Measurements from ENCODE around the gene CDYL.
"Not testable (repeated sequence)": the region's sequence is repeated elsewhere in the genome, so short reads cannot be mapped to it uniquely, and the experiment has no call there.

Gene CDYL

DNA sequence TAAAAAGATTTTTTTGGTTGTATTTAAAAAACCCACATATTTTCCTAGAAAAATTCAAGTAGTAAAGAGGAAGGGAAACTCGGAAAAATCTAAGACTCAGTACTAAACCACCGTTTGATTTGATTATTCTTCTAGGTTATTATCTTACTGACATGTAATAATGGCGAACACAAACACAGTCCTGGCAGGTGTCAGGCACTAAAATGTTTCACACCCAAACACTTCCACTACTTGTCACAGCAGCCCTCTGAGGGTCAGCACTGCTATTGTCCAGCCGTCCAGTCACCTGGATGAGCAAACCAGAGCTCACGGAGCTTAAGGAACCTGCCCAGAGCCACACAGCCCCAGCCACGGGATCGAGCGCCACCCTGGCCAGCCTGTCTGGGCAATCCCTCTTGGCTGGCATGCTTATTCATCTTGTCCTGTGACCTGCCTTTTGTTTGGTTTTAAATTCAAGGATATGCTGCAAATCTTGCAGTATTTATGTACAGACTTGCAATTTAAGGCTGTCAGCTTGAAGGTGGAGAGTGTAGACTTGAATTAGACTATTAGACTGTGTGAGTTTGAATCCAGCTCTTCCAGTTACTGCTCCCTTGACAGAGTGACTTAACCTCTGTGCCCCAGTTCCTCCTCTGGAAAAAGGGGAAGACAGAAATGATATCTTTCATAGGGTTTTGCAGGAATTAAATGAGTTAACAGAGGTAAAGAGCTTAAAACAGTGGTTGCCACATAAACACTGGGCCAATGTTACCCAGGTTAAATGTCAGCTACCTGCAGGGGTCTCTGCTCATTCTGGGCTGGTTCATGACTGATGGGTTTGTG is 82.2 kb downstream of the CDYL start:
- no peak overlapping the region for H3K4me3 Mint-ChIP-seq
- no peaks in the 10 kb centered on the region for H3K9me3 Mint-ChIP-seq
- H3K4me1 Mint-ChIP-seq, result peaks cover 63% of the 10 kb centered on the region
- peaks cover 26% of the 10 kb centered on the region for H3K36me3 Mint-ChIP-seq
- no peak overlapping the region for H3K27ac Mint-ChIP-seq
- no peak for ATAC-seq
- H3K27me3 Mint-ChIP-seq, result no peaks in the 10 kb centered on the region

DNA sequence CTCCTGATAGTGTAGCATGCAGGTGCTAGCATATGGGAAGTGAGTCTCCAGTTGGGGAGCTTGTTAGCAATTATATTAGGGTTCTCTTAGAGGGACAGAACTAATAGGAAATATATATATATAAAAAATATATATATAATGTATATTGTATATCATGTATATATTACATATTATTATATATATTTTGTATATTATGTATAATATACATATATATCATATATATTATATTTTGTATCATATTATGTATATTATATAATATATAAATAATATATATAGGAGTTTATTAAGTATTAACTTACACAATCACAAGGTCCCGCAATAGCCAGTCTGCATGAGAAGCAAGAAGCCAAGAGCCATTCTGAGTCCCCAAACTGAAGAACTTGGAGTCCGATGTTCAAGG is 84.2 kb downstream of the CDYL start:
- H3K36me3 Mint-ChIP-seq, result peaks cover 35% of the 10 kb centered on the region
- H3K9me3 Mint-ChIP-seq, result peaks cover 10% of the 10 kb centered on the region
- H3K27ac Mint-ChIP-seq, result no peak overlapping the region
- ATAC-seq, result no peak
- no peak overlapping the region for H3K4me3 Mint-ChIP-seq
- peaks cover 58% of the 10 kb centered on the region for H3K4me1 Mint-ChIP-seq
- H3K27me3 Mint-ChIP-seq, result no peaks in the 10 kb centered on the region

DNA sequence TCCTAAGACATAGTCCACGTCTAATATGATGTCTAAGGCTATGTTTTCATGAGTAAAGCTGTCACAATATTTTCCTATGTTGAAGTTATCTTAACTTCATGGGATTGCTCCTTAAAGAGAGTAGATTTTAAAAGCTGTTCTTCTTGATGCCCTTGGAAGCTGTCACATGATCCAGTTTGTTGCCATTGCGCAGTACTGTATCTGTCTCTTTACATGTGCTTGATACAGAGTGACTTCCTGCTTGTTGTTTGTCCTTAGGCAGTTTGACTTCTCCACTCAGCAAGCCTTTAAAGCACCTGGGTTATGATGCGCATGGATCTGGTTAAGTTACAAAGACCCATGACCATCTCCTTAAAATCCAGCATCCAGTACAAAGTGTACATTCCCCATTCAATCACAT is 85.4 kb downstream of the CDYL start:
- no peaks in the 10 kb centered on the region for H3K27me3 Mint-ChIP-seq
- peaks cover 36% of the 10 kb centered on the region for H3K36me3 Mint-ChIP-seq
- H3K9me3 Mint-ChIP-seq, result peaks cover 11% of the 10 kb centered on the region
- H3K27ac Mint-ChIP-seq, result no peak overlapping the region
- H3K4me1 Mint-ChIP-seq, result peaks cover 49% of the 10 kb centered on the region
- ATAC-seq, result no peak
- no peak overlapping the region for H3K4me3 Mint-ChIP-seq

DNA sequence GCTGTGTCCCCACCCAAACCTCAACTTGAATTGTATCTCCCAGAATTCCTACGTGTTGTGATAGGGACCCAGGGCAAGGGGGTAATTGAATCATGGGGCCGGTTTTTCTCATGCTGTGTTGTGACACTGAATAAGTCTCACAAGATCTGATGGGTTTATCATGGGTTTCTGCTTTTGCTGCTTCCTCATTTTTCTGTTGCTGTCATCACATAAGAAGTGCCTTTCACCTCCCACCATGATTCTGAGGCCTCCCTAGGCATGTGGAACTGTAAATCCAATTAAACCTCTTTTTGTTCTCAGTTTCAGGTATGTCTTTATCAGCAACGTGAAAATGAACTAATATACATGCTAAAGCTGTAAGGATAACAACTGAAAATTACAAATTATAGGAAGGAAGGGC is 88.3 kb downstream of the CDYL start:
- peaks cover 51% of the 10 kb centered on the region for H3K36me3 Mint-ChIP-seq
- peaks cover 33% of the 10 kb centered on the region for H3K4me1 Mint-ChIP-seq
- H3K9me3 Mint-ChIP-seq, result peaks cover 20% of the 10 kb centered on the region
- H3K27me3 Mint-ChIP-seq, result no peaks in the 10 kb centered on the region
- ATAC-seq, result no peak
- H3K27ac Mint-ChIP-seq, result peak overlapping the region; percentile 45
- no peak overlapping the region for H3K4me3 Mint-ChIP-seq

DNA sequence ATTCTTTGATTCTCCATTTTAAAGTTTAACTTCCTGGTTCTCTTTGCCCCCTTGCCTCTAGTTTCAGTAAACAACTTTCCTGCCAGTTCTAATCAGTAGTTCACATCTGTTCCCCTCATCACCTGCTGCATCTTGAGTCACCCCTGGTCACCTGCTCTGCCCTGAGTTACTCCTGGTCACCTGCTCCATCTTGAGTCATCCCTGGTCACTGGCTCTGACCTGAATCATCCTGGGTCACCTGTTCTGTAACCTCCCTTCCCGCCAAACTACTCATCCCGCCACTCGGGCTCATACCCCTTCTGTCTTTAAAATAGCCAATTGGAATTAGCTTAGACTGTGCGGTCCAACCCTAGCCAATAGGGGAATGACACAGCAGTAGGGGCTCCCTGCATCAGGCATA is 88.8 kb downstream of the CDYL start:
- not testable (repeated sequence) for ATAC-seq, H3K27me3 Mint-ChIP-seq, H3K4me3 Mint-ChIP-seq
- peaks cover 31% of the 10 kb centered on the region for H3K4me1 Mint-ChIP-seq
- H3K27ac Mint-ChIP-seq, result peak overlapping the region; percentile 45
- peaks cover 51% of the 10 kb centered on the region for H3K36me3 Mint-ChIP-seq
- peaks cover 20% of the 10 kb centered on the region for H3K9me3 Mint-ChIP-seq

DNA sequence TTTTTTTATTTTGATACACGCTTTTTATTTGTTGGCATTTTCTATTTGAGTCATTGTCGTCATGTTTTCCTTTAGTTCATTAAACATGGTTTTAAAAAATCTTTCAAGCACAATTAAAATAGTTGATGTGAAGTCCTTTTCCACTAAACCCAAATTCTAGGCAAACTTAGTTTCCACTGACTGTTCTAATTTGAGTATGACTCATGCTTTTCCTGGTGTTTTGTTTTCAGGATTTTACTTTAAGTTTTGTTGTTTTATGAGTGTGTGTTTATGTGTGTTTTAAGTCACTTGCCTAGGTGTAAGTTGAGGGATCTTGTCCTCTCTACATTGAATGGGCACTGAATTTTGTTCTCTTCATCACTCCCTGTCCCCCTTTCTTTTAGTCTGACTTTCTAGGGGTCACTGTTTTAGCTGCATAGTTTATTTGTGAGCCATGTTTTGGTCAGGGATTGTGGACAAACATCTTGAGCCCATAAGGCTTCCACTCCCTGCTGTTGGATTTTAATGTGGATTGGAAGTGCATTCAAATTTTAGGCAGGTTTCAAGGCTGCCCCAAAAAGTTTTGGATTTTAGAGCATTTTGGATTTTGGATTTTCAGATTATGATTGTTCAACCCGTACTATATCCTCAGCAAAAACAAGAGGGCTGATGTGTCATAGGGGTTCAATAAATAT is 94.8 kb downstream of the CDYL start:
- no peak overlapping the region for H3K4me3 Mint-ChIP-seq
- H3K4me1 Mint-ChIP-seq, result peaks cover 48% of the 10 kb centered on the region
- no peak for ATAC-seq
- peaks cover 29% of the 10 kb centered on the region for H3K36me3 Mint-ChIP-seq
- peaks cover 13% of the 10 kb centered on the region for H3K9me3 Mint-ChIP-seq
- H3K27me3 Mint-ChIP-seq, result no peaks in the 10 kb centered on the region
- no peak overlapping the region for H3K27ac Mint-ChIP-seq

DNA sequence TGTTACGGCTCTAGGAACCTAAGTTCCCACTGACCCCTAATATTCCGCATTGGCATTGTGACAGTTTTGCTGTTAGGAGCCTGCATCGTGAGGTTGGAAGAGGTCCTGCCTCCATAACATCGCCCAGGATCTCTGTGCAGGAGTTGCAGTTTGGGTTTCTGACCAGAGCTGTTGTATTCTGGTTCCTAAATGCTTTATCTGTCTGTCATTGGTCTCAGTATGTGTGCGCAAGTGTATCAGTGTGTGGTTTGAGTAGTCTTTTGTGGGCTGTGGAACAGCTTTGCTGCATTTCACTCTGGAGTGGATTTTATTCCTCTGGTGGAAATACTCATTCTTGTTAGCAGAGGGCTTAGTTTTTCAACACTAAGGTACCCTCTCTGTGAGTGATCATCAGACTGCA is 95.6 kb downstream of the CDYL start:
- H3K4me3 Mint-ChIP-seq, result no peak overlapping the region
- peaks cover 23% of the 10 kb centered on the region for H3K36me3 Mint-ChIP-seq
- ATAC-seq, result no peak
- peaks cover 10% of the 10 kb centered on the region for H3K9me3 Mint-ChIP-seq
- H3K27ac Mint-ChIP-seq, result no peak overlapping the region
- H3K27me3 Mint-ChIP-seq, result no peaks in the 10 kb centered on the region
- peaks cover 53% of the 10 kb centered on the region for H3K4me1 Mint-ChIP-seq

DNA sequence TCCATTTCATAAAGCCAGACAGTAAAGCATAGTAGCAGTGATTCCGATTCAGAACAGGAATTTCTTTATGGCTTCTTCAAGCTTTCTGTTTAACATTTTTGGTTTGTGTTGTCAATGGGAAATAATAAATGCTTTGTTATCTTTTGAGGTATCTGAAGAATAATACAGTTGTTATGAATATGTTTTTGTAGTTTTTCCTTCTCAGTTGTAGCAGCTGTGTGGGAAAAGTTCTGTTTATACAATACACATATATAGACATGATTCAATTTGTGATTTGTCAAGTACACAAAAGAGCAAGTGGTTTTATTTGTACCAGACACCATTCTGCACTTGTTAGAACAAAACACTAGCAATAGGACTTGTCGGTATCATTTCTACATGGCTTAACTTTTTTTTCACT is 96.6 kb downstream of the CDYL start:
- no peaks in the 10 kb centered on the region for H3K27me3 Mint-ChIP-seq
- H3K36me3 Mint-ChIP-seq, result peaks cover 13% of the 10 kb centered on the region
- no peak for ATAC-seq
- H3K27ac Mint-ChIP-seq, result no peak overlapping the region
- H3K4me1 Mint-ChIP-seq, result peaks cover 56% of the 10 kb centered on the region
- H3K4me3 Mint-ChIP-seq, result no peak overlapping the region
- peaks cover 4% of the 10 kb centered on the region for H3K9me3 Mint-ChIP-seq

DNA sequence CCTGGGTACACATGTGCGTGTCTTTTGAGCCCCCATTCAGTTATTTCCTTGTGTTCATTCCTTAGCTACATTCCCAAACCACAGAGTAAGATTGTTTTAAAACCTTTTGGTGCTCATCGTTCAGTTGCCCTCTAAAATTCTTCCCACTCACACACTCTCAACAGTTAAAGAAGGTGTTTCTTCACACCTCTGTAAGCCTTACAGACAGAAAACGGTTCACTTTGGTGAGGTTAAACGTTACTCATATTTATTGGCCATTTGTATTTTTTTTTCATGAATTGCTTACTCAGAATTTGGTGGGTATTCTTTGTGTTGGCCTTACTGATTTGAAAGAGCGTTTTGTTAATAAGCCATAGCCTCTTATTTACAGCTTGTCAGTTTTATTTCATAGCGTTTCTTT is 97.7 kb downstream of the CDYL start:
- peaks cover 53% of the 10 kb centered on the region for H3K4me1 Mint-ChIP-seq
- H3K9me3 Mint-ChIP-seq, result peaks cover 3% of the 10 kb centered on the region
- peaks cover 7% of the 10 kb centered on the region for H3K36me3 Mint-ChIP-seq
- H3K27ac Mint-ChIP-seq, result no peak overlapping the region
- ATAC-seq, result no peak
- no peak overlapping the region for H3K4me3 Mint-ChIP-seq
- no peaks in the 10 kb centered on the region for H3K27me3 Mint-ChIP-seq

DNA sequence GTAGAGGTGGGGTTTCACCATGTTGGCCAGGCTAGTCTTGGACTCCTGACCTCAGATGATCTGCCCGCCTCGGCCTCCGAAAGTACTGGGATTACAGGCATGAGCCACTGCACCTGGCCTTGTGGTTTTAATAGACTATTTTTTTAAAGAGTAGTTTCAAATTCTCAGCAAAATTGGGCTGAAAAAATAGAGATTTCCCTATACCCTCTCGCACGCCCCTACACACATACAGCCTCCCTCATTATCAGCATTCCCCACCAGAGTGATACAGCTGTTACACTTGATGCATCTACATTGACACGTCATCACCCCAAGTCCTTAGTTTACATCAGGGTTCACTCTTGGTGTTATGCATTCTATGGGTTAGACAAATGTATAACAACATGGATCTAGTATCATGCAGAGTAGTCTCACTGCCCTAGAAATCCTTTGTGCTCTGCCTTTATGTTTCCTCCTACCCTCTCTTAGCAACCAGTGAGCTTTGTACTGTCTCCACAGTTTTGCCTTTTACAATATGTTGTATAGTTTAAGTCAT is 103.6 kb downstream of the CDYL start:
- Mint-ChIP-seq H3K36me3 (no peaks in the 10 kb centered on the region), H3K27me3 (no peaks in the 10 kb centered on the region), H3K4me1 (peaks cover 68% of the 10 kb centered on the region), H3K4me3 (peak overlapping the region; percentile 23), H3K27ac (no peak overlapping the region), H3K9me3 (peaks cover 4% of the 10 kb centered on the region)
- ATAC-seq, result peak; percentile 50

DNA sequence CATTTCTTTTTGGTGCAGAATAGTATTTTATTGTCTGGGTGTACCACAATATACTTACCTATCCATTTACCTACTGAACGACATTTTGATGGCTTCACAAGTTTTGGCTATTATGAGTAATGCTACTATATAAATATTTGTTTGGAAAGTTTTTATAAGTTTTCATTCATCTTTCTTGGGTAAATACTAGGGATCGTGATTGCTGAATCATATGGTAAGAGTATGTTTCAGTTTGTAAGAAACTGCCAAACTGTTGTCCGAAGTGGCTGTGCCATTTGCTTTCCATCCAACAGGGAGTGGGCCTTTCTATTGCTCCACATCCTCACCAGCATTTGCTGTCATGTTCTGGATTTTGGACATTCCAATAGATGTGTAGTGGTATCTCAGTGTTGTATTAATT is 104.2 kb downstream of the CDYL start:
- H3K4me1 Mint-ChIP-seq, result peaks cover 70% of the 10 kb centered on the region
- no peaks in the 10 kb centered on the region for H3K36me3 Mint-ChIP-seq
- no peak for ATAC-seq
- no peak overlapping the region for H3K4me3 Mint-ChIP-seq
- H3K27me3 Mint-ChIP-seq, result no peaks in the 10 kb centered on the region
- peaks cover 4% of the 10 kb centered on the region for H3K9me3 Mint-ChIP-seq
- no peak overlapping the region for H3K27ac Mint-ChIP-seq

DNA sequence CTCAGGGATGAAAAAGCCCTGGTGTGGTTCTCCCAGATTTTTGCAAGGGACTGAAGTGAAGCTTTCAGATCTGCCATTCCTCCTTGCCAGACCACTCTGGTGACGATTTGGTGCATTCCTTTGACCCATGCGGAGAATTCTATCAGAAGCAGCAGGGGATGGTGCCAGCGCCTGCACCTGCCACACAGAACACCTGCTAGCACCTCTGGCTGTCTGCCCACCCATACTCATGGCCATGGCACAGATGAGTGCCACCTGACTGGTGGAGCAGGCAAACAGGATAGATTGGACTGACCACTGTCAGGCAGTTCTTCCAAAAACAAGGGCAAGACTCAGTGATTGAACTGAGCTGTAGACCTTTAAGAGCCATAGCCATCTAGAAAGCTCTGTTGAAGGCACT is 107.1 kb downstream of the CDYL start:
- peak overlapping the region; percentile 40 for H3K27ac Mint-ChIP-seq
- no peaks in the 10 kb centered on the region for H3K36me3 Mint-ChIP-seq
- H3K9me3 Mint-ChIP-seq, result peaks cover 4% of the 10 kb centered on the region
- H3K4me3 Mint-ChIP-seq, result no peak overlapping the region
- H3K4me1 Mint-ChIP-seq, result peaks cover 80% of the 10 kb centered on the region
- no peak for ATAC-seq
- no peaks in the 10 kb centered on the region for H3K27me3 Mint-ChIP-seq

DNA sequence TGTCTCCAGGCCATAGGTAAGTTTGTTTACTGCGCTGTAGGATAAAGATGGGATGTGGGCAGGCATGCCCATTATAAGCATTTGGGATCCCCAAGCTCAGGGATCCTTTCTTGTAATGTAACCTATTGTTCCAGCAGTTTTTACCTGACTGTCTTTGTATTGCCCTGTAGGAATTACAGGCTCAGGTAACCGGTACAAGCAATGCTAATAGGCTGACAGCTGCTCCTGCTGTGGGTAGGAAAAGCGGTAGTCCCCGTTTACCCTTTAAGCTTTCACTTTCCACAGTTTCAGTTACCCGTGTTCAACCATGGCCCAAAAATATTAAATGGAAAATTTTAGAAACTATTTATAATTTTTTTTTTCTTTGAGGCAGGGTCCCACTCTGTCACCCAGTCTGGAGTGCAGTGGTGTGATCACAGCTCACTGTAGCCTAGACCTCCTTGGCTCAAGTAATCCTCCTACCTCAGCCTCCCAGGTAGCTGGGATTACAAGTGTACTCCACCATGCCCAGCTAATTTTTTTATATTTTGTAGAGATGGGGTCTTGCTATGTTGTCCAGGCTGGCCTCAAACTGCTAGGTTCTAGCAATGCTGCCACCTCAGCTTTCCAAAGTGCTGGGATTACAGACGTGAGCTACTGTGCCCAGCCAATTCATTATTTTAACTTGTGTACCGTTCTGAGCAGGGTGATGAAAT is 108.6 kb downstream of the CDYL start:
- ATAC-seq, result no peak
- H3K36me3 Mint-ChIP-seq, result no peaks in the 10 kb centered on the region
- H3K27ac Mint-ChIP-seq, result peak overlapping the region; percentile 40
- H3K9me3 Mint-ChIP-seq, result peaks cover 3% of the 10 kb centered on the region
- peaks cover 92% of the 10 kb centered on the region for H3K4me1 Mint-ChIP-seq
- no peaks in the 10 kb centered on the region for H3K27me3 Mint-ChIP-seq
- H3K4me3 Mint-ChIP-seq, result no peak overlapping the region

DNA sequence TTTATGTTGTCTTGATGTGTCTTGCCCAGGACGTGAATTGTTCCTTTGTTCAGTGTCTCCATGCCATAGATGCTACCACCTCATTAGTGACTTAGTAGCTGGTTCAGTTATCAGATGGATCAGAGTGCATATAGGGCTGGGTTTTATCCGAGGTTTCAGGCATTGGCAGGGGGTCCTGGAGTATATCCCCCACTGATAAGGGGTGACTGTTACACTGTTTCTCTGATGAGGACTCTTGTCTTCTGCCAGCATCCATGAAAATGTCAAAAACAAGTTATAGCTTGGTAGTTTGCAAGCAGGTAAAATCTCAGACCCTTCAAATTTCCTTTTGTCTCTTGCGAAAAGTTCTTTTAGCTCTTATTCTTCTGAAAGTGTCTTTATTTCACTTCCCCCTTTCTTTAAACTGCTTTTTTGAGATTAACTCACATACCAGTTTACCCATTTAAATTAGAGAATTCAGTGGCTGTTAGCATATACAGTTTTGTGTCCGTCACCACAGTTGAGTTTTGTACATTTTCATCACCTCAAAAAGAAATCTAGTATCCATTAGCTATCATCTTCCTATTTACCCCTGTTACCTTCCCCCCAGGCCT is 109.2 kb downstream of the CDYL start:
- Mint-ChIP-seq H3K9me3 (no peaks in the 10 kb centered on the region), H3K4me1 (peaks cover 89% of the 10 kb centered on the region), H3K36me3 (no peaks in the 10 kb centered on the region), H3K27ac (peak overlapping the region; percentile 8), H3K27me3 (no peaks in the 10 kb centered on the region), H3K4me3 (no peak overlapping the region)
- ATAC-seq, result no peak

DNA sequence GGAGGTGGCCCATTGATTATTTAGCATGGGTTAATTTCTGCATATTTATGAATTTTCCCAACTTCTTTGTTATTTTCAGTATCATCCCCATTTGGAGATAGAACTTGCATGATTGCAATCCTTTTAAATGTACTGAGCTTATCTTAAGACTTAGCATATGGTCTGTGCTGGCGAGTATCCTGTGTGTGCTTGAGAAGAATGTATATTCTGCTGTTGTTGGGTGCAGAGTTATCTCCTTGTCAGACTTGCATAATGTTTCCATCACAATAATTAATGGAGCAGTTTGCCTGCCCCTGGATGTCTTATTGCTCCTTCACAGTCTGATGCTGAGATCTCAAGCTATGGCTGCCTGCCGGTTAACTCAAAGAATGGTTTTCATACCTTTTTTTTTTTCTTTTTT is 112.6 kb downstream of the CDYL start:
- H3K4me3 Mint-ChIP-seq, result no peak overlapping the region
- peaks cover 28% of the 10 kb centered on the region for H3K36me3 Mint-ChIP-seq
- peaks cover 57% of the 10 kb centered on the region for H3K4me1 Mint-ChIP-seq
- no peaks in the 10 kb centered on the region for H3K27me3 Mint-ChIP-seq
- ATAC-seq, result no peak
- no peak overlapping the region for H3K27ac Mint-ChIP-seq
- H3K9me3 Mint-ChIP-seq, result no peaks in the 10 kb centered on the region

Data from stimulated activated memory B cell treated with anti-CD40 and anti-IgM and Interleukin-4, amounts not matched to agents 10 μg/mL and 1 μg/mL and 100 μg/mL, for 72 hours (primary cell).